ENCODE results near the gene CYP4F12. TPM values are rescaled to one million over a fixed set of nuclear protein-coding genes. Genes with fewer than 3 reads are reported as not detected.

The CYP4F12 gene
- total and polyA plus RNA-seq, 2 of the 8 experiments (the other 6 are each of a cell fraction or from before 2014, with no cell fraction given): not detected

GRCh38 chr19:15672580-15673175, at the start of gene CYP4F12 (continued):
- TF ChIP-seq SIRT6 (IDR thresholded peaks at IDR 0.05; ENCODE audit: low read length): no peak
- no peak for TF ChIP-seq KDM1A (IDR thresholded peaks at IDR 0.05; ENCODE audit: borderline replicate concordance, low read length)
- no peak for TF ChIP-seq JUND (IDR thresholded peaks at IDR 0.05; ENCODE audit: low read length)
- TF ChIP-seq EZH2 (IDR thresholded peaks at IDR 0.05; ENCODE audit: low read depth, low read length, severe bottlenecking): no peak
- TF ChIP-seq CBX5 (IDR thresholded peaks at IDR 0.05; ENCODE audit: low read depth, low read length): no peak
- no peak for TF ChIP-seq CHD2 (IDR thresholded peaks at IDR 0.05; ENCODE audit: low read length)
- no peak for TF ChIP-seq TBP (IDR thresholded peaks at IDR 0.05; ENCODE audit: low read depth, low read length)
- no peak for TF ChIP-seq POLR2AphosphoS5 (IDR thresholded peaks at IDR 0.05; ENCODE audit: low read depth, low read length)
- TF ChIP-seq BRCA1 (IDR thresholded peaks at IDR 0.05; ENCODE audit: low read depth, low read length): no peak
- TF ChIP-seq CBX8 (IDR thresholded peaks at IDR 0.05; ENCODE audit: borderline replicate concordance, low read depth, low read length): no peak
